GM12801 (cell line): Measurements from ENCODE around the gene ARPC4.

ENCODE experiments used
- TF ChIP-seq, protein P1 (sequence below): IDR thresholded peaks from one replicate; pipeline ENCODE4 v1.5.1; 2011; ENCODE audit warnings: control low read depth; ENCODE audit not compliant: insufficient read length; ENCODE audit errors: extremely low read depth

Gene ARPC4

DNA sequence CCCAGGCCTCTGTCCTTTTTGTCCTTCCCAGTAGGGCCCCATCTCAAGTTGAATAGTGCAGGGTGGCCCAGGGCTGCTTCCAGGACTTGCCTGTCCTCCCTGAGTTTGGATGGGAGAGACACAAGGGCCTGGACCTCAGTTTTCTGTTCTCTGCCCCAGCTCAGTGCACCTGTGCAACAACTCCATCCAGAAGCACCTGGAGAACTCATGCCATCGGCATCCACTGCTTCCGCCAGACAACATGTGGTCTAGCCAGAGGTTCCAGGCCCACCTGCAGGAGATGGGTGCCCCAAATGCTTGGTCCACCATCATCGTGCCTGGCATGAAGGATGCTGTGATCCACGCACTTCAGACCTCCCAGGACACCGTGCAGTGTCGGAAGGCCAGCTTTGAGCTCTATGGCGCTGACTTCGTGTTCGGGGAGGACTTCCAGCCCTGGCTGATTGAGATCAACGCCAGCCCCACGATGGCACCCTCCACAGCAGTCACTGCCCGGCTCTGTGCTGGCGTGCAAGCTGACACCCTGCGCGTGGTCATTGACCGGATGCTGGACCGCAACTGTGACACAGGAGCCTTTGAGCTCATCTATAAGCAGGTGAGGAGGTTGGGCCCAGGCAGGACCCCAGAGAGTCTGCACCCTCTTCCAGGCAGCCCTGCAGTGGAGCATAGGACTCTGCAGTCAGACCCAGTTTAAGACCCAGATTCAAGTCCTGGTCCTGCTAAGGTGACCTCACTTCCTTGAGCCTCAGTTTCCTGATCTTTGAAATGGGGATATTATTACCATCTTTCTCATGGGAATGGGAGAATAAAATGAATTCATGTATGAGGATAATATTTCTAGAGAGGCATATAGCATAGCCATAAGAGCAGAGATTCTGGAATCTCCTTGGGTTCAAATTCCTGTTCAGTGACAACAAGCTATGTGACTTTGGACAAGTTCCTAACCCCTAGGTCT lies 36.2 kb downstream of the ARPC4 start:
- TF ChIP-seq, protein P1, sequence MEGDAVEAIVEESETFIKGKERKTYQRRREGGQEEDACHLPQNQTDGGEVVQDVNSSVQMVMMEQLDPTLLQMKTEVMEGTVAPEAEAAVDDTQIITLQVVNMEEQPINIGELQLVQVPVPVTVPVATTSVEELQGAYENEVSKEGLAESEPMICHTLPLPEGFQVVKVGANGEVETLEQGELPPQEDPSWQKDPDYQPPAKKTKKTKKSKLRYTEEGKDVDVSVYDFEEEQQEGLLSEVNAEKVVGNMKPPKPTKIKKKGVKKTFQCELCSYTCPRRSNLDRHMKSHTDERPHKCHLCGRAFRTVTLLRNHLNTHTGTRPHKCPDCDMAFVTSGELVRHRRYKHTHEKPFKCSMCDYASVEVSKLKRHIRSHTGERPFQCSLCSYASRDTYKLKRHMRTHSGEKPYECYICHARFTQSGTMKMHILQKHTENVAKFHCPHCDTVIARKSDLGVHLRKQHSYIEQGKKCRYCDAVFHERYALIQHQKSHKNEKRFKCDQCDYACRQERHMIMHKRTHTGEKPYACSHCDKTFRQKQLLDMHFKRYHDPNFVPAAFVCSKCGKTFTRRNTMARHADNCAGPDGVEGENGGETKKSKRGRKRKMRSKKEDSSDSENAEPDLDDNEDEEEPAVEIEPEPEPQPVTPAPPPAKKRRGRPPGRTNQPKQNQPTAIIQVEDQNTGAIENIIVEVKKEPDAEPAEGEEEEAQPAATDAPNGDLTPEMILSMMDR, result no peak

DNA sequence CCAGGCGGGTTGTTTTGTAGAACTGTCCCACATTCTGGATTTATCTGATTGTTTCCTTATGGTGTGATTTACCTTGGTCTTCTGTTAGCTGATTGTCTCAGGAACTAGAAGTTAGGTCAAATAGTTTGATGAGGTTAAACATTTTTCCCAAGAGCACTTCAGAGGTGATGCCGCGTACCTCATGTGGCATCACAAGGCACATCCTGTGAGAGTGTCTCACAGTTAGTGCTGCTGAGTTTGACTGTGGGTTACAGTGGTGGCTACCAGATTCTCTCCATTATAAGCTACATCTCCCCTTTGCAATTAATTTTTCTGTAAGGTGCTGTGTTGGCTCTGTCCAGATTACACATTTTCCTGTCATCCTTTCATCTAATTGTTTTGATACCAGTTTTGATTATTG lies 38.4 kb downstream of the ARPC4 start:
- TF ChIP-seq, protein P1, result no peak

DNA sequence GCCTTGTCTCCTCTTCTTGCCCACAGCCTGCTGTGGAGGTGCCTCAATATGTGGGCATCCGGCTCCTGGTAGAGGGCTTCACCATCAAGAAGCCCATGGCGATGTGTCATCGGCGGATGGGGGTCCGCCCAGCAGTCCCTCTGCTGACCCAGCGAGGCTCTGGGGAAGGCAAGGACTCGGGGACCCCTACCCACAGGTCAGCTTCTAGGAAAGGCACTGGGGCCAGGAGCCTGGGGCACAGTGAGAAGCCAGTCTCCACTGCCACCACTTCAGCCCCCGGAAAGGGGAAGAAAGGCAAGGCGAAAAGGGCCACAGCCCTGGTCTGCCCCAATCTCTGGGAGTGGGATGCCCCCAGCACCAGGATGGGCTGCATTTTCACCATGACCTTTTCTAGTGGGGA lies 40.2 kb downstream of the ARPC4 start:
- TF ChIP-seq, protein P1, result no peak

DNA sequence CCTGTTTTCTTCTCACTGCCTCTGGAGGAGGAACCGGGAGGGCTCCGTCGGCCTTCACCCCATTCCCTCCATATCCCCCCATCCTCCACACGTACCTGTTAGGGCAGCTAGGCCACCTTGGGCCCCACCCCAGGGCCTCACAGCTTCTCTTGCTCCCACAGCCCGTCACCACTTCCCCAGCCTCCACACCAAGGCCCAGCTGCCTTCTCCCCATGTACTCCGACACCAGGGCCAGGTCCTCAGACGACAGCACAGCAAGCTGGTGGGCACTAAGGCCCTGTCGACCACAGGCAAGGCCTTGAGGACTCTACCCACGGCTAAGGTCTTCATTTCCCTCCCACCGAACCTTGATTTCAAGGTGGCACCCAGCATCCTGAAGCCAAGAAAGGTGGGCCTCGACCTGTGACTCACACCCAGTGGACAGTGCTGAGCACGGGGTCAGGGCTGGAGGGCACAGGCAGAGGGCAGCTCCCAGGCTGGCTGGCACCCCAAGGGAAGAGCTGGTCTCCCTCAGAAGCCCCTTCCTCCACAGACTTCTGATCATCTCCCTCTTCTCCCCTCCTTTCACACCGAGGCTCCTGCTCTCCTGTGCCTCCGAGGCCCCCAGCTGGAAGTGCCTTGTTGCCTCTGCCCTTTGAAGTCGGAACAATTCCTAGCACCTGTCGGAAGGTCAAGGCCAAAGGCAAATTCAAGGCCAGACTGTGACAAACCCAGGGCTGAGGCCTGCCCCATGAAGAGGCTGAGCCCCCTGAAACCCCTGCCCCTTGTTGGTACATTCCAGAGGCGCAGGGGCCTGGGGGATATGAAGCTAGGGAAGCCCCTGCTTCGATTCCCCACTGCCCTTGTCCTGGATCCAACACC lies 41.9 kb downstream of the ARPC4 start:
- TF ChIP-seq, protein P1, result no peak

DNA sequence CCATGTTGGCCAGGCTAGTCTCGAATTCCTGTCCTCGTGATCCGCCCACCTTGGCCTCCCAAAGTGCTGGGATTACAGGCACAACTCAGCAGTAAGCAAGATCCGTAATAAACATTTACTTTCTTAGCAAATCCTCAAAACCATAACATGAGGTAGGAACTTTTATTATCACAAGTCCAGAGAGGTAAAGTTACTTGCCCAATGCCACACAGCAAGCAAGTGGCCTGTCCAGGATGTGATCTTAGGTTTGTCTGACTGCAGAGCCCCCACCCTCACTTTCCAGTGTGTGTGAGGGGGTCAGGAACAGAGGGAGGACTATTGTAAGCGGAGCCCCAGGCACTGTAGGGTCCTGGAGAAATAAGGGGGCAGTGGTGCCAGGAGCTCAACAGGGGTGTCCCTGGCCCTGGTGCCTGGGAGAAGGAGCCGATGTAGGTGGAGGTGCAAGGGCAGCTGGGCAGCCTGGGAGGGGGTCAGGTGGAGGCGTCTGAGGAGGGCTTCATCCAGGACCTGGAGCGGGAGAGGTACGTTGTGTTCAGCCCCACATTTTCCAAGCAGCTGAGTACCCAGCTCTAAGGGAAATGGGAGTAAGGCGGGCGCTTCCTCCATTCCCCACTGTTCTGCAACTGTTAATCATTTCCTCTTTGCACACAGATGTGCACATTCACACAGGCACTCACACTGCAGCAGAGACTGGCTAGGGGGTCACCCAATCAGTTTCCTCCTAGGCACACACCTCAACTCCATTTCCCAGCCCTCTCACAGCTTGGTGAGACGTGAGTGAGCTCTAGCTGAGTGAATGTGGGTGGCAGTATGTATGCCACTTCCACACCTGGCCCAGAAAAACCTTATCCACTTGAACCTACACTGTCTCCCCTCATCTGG lies 45.1 kb downstream of the ARPC4 start:
- TF ChIP-seq, protein P1, result no peak

DNA sequence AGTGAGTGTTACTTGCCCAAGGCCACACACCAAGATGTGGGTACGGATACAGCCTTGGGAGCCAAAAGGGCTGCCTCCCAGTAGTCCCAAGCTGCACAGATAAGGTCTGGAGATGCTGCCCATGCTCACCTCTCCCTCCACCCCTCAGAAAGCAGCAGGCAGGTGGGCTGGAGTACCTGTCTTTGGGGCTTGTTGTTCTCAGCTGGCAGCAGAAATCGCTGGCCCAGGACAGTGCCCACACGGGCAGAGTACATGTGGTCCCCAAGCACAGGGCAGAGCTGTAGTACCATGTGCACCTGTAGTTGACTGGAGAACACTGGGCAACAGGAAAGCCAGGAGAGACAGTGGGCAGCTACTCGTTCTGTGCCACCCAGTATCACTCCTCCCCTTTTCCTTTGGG lies 46.0 kb downstream of the ARPC4 start:
- TF ChIP-seq, protein P1, result no peak
